ENCODE measurements around the gene NSFL1C.

NSFL1C gene

DNA sequence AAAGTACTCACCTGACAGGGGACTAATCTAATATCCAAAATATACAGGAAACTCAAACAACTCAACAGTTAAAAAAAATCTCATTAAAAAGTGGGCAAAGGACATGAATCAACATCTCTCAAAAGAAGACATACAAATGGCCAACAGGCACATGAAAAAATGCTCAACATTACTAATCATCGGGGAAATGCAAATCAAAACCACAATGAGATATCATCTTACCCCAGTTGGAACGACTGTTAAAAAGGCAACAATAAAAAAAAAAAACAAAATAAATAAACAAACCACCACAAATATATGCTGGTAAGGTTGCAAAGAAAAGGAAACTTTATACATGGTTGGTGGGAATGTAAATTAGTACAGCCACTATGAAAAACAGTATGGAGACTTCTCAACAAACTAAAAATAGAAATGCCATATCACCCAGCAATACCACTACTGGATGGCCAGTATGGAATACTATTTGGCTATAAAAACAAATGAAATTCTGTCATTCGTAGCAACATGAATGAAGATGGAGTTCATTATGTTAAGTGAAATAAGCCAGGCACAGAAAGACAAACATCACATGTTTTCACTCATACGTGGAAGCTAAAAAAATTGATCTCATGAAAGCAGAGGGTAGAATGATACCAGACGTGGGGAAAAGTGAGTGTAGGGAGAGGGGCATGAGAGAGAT, 17.9 kb upstream of the NSFL1C start:
- DNase-seq: no peak

- DNase-seq: no peak
Measured at GRCh38 chr20:1479831-1480595, 13.4 kb upstream of the NSFL1C start.

GRCh38 chr20:1478566-1478965, 11.9 kb upstream of the NSFL1C start:
- DNase-seq: no peak

- no peak for DNase-seq
Measured at GRCh38 chr20:1477896-1478490, 11.3 kb upstream of the NSFL1C start.

GRCh38 chr20:1474817-1475603, 8.4 kb upstream of the NSFL1C start:
- DNase-seq: no peak

DNA sequence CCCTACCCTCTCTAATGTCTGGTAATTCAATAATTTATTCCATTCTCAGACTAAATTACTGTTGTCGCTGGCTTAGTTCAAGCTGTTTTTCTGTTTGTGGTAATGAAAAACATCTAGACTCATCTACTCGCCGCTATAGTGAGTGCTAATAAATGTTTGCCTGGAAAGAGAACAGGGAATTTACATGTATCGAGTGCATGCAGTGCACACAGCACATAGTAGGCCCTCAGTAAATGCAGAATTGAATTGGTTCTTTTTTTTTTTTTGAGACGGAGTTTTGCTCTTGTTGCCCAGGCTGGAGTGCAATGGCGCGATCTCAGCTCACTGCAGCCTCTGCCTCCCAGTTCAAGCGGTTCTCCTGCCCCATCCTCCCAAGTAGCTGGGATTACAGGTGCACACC, 7.7 kb upstream of the NSFL1C start:
- no peak for DNase-seq

DNA sequence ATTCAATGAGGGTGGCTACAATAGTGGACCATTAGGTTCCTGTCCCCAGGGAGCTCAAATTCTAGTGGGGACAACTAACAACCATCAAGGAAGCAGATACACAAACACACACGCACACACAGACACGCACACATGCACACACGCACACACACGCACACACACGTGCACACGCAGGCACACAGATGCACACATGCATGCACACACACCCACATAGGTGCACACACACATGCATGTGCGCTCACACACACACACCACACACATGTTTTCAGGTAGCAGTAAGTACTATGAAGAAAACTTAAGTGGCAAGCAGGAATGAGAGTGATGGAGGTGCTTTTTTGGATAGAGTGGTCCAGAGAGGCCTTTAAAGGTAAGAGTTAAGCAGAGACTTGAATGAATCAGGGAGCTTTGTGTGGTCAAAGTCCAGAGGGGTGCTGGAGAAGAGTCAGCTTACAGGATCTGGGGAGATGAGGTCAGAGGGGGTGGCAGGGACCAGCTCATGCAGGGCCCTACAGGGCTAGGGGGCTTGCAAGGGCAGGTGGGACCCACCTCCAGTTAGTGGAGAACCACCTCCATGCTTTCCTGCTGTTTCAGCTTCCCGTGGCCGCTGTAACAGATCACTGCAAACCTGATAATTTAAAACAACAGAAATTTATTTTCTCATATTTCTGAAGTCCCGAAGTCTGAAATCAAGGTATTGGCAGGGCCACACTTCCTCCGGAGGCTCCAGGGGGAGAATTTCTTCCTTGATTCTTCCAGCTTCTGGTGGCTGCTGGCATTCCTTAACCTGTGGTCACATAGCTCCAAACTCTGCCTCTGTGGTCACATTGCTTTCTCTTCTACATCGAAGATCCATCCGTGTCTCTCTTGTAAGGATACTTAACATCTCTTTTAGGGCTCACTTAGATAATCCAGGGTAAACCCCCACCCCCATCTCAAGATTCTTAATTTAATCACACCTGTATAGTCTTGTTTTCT, 6.9 kb upstream of the NSFL1C start:
- no peak for DNase-seq

DNA sequence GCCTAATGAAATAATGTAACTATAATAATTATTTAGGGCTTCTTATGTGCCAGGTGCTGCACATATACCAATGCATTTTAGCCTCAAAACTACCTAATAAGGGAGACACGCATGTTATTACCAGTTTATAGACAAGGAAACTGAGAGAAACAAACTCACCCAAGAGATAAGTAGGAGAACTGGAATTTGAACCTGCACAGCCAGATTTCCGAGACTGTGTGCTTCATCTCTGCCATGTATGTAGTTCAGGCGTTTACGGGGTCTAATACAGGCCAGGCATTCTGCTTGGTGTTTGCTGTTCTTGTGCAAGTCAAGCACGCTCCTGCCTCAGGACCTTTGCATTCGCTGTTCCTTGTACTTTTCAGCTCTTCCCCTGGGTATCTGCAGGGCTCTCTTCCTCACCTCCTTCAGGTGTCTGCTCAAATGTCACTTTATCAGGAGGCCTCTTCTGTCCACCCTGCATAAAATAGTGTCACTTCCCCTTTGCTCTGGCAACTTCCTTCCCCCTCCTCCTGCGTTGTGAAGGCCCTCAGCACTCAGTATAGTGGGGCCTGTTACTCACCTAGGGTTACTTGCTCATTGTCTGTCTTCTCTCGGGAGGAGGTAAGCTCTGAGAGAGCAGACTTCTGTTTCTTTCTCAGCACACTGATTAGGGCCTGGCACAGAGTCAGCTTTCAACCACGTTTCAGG, 6.1 kb upstream of the NSFL1C start:
- no peak for DNase-seq

- DNase-seq: no peak
Measured at GRCh38 chr20:1471242-1471641, 4.6 kb upstream of the NSFL1C start.

- DNase-seq: peak; percentile 15
Measured at GRCh38 chr20:1469925-1470571, 3.4 kb upstream of the NSFL1C start.

DNA sequence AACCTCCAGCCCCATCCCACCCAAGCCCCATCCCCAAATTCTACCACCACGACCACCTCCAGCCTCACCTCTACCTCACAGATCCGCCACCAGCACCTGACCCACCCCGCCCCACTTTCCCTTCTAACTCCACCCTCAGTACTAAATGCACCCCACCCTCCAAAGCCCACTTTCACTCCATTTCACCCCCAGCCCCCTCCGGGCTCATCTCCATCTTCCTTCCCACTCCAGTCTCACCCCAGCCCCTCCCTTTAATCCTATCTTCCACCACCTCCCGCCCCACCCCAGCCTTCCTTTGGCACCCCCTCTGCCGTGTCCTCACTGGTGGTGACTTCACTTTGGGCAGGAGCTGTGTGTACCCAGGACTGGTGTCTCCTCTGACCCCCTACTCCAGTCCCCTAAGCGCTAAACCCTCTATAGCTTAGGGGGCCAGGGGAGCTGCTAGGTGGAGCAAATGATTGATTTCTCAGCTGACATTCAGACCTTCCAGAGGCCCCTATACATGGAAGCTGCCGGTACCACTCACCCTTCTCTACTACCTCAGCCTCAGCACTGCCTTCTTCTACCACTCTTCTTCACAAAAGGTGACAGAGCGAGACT, 2.8 kb upstream of the NSFL1C start:
- no peak for DNase-seq

- DNase-seq: no peak
Measured at GRCh38 chr20:1468117-1468624, 1.5 kb upstream of the NSFL1C start.

- no peak for DNase-seq
Measured at GRCh38 chr20:1467355-1468116, 887 bp upstream of the NSFL1C start.

GRCh38 chr20:1467082-1467354, 369 bp upstream of the NSFL1C start:
- no peak for DNase-seq

- no peak for DNase-seq
Measured at GRCh38 chr20:1465470-1466210, 1.0 kb downstream of the NSFL1C start.

GRCh38 chr20:1463971-1464570, 2.6 kb downstream of the NSFL1C start:
- no peak for DNase-seq

DNA sequence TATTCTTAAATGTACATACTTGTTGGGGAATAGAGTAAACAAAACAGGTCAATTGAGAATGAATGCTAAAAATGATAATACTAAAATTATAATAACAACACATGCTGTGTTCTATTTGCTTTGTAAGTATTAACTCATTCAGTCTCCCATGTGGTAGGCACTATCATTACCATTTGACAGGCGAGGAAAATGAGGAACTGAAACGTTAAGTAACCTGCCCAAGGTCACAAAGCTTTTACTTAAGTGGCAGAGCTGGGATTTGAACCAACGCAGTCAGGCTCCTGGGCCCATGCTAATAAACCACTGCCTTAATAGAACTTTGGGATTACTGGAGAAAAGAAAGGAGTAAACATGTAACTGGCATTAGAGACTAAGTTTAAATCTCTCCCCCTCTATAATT, 3.8 kb downstream of the NSFL1C start:
- DNase-seq: no peak

DNA sequence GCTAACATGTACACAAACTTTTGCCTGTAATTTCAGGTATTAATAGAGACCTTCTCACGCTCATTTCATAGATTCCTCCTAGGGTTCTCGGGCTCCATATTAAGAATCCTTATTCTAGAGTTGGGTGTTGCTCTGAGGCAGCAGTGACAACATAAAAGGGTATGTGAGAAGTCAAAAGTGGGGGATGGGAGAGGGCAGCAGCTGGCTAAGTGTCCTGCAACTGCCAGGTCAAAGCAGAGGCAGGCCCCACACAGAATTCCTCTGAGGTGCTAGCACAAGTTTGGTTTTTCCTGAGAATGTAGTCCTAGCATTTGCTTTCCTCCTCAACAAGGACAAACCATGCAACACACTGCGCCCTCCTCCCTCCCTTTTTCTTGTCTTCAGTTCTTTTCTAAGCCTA, 4.6 kb downstream of the NSFL1C start:
- DNase-seq: no peak

GRCh38 chr20:1460275-1460674, 6.4 kb downstream of the NSFL1C start:
- DNase-seq: no peak
